HG03280 (cell line): ENCODE data around the gene PANX2.

ENCODE experiments used
- ATAC-seq: cut with Tn5 transposase; IDR thresholded peaks from one replicate; pipeline ENCODE4 v1.9.1; 2021; ENCODE audit warnings: mild to moderate bottlenecking, moderate library complexity; ENCODE audit not compliant: unreplicated experiment

Gene PANX2

DNA sequence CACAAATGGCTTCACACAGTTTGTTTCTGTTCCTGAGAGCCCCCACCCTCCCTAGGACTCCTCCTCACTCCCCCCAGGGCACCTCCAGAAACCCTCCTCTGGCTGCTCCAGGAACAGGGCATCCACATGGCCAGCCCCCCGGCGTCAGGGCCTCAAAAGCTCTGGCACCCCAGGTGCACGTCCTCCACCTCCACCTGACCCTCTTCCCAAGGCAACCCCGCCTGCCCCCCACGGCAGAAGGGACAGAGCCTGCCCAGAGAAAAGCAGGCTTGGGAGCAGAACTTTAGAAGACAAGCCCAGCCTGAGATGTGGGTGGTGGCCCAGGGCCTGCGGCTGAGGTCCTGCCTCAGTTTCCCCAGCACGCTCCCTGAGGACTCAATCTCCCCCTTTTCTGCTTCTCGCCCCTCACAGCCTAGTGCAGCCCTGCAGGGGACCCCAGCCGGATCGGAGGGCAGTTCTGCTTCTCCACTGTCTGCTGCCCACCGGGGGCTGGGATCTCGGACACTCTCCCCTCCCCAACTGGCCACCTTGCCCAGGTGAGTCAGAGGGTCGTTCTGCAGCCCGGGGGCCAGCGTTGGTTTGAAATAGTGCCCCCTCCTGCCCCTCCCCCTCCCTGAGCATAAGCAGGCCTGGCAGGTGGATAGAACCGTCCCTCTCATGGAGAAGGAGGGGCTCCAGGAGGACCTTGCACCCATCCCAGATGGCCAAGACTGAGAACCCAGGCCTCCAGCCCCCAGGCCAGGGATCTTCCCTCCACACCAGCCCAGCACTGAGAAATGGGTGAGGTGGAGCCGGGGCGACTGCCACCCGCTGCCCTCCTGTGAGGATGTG is 12.8 kb downstream of the PANX2 start:
- ATAC-seq = no peak

DNA sequence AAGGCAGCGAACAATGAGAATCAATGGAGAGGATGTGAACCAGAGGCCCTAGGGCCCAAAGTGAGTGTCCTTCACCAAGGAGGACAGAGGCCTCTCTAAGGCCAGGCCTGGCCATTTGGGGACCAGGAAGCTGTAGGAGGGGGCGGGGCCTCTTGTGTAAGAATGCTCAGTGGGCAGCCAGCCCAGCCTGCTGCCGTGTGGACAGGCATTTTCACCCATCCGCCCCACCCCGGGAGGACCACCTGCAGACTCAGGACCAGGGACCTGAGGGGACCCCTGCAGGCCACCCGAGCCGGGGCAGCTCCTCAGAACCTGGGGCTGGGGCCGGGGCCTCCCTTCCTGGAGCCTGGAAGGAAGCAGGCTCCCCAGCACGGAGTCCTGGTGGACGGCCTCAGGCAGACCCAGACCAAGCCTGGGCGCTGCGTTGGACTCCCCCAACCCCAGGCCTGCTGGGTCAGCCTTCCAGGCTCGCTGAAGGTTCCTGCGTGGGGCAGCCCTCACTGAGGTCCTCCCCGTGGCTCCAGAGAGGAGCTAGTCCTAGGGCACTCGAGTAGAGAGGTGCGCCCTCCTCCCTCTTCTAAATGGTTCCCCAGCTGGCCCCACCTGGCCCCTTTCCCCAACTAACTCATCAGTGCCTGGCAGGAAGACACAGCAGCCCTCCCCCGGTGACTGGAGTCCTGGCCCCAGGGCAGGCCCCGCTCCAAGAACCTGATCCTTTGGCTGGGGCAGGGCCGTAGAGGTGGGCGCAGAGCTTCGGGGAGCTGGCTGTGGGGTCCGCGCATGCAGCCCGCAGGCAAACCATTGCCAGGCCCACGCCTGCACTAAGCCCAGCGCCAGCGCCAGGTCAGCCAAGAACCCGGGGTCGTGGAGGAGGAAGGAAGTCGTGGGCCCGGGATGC is 13.7 kb downstream of the PANX2 start:
- ATAC-seq = no peak

DNA sequence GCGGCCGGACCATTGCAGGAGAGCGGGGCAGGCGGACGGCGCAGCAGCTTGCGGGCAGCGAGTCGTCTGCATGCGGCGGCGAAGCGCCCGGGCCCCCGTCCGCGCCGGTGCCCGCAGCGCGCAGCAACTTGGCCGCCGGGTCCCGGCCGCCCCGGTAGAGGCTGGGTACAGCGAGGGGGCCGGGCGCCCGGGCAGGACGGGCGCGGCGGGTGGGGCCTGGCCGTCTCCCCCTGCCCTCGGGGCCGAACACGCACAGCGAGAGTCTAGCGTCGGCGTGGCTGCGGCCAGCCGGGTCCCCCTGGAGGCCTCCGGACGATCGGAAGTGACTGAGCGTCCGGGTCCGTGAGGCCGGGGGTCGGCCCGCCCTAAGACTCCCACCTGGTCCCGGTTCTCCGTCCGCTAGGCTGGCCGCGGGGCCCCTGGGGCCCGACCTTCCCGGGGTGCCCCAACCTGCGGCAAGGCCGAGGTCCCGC is 14.4 kb downstream of the PANX2 start:
- ATAC-seq = no peak

DNA sequence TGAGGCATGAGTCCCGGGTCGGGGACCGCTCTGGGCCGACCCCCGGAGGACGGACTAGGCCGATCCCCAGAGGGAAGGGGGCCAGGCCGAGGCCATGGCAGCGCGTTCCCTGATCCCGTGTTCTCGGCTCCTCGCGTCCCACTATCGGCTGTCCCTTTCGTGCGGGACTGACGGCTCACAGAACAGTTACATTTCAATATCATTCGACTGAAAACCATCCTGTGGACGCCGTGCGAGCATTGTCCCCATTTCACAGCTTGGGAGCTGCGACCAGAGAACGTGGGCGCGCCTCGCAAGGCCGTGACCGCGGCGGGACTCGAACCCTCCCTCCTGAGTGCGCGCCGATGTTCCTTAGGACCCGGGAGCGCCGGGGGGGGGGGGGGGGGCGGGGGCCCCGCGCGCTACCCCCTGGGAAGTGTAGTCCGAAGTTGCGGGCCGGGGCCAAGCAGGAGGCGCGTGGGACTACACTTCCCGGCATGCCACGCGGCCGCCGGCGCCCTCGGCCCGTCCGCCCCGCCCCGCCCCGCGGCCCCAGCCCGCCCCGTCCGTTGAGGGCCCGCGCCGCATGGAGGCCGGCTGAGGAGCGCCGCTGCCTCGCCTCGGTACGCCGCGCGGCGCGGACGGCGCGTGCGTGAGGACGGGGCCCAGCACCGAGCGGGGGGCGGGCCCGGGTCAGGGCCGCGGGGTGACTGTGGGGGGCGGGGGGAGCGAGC is 15.0 kb downstream of the PANX2 start, which contains the start of gene TRABD:
Gene TRABD (plus strand): TSS at position 539 of the 713 bp plus-strand sequence. CDS start 7,148 bp downstream, outside the sequence.
- ATAC-seq = peak; percentile 47

DNA sequence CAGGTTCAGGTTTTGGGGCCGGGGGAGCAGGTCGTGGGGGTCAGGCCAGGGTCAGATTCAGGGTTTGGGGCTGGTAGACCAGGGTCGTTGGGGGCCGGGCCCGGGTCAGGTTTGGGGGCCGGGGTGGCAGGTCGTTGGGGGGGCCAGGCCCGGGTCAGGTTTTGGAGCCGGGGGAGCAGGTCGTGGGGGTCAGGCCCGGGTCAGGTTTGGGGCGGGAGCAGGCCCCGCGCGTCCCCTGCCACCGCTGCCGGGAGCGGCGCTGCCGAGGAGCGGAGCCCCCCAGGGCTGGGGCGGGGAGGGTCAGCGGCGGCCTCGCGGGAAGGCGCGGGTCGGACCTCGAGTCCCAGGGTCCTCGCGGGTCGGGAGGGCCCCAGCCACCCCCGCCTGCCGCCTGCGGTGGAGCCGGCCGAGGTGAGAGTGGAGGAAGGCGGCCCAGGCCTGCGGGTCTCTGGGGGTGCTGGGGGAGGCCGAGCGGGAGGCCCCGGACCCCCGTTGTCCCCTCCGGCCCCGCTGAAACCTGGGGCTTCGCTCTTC is 15.7 kb downstream of the PANX2 start:
- no peak for ATAC-seq

DNA sequence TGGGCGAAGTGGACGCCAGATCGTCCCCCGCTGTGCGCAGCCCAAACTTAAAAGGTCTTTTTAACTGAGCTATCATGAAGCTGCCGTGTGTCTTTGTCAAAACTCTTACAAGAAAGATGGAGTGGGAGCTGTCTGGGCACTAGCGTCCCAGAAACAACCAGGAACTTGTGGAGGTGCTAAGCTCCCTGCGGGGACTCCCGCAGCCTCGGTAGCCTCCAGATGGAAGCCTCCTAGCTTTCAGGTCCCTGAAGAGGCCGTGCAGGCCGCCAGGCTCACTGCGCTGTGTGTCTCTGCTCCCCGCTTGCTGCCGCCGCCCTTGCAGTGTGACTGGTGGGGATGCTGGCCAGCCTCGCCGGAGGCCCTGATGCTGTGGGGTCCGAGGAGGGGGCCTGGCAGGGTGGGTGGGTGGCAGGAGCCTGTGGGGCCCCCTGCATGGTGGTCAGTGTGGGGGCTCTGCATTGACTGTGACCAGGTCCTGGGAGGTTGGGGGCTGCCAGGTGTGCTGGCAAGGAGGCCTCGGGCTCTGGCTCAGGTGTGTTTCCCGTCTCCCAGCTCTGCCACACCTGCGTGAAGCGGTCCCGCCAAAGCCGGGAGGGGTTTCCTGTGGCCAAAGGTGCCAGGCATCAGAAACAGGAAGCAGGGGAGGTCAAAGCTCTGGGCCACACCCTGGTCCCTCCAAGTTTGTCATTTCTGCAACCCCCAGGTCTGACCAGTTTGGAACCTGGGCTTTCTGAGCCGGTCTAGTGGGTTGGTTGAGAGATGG is 16.4 kb downstream of the PANX2 start:
- ATAC-seq = no peak

DNA sequence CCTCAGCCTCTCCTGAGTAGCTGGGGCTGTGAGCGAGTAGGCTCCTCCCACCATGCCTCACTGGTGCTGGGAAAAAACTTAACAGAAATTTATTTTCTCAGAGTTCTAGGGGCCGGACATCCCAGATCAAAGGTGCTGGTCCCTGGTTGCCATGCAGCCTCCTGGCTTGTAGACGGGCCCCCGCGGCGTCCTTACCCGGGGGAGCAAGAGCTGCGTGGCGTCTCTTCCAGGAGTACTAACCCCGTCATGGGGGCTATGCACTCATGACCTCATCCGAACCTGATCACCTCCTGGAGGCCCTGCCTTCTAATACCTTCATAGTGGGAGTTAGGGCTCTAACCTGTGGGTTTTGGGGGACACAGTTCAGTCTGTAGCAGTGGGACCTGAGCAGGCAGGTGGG is 17.8 kb downstream of the PANX2 start:
- ATAC-seq = no peak

DNA sequence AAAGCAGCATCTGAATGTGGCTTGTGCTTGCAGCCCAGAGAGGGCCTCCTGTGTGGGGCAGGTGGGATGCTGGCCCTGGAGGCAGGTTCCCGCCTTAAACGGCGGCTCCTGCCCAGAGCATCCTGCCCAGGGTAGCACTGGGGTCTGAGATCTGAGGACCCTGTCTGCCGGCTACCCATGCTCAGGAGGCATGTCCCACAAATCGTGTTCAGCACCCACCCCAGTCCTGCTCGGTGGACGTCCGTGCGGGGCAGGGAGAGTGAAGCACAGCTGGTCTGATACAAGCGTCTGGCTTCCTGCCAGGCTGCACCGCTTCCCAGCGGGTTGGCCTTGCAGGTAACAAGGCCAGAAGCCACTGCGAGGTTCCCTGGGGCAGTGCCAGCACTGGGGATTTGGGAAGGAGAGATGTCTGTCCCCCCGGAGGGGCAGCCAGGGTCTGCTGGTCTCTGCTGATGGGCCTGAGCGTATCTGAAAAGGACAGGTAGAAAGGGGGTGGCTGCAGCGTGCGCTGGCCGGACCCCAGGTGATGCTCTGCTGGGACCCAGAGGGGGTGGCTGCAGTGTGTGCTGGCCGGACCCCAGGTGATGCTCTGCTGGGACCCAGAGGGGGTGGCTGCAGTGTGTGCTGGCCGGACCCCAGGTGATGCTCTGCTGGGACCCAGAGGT is 18.8 kb downstream of the PANX2 start:
- no peak for ATAC-seq

DNA sequence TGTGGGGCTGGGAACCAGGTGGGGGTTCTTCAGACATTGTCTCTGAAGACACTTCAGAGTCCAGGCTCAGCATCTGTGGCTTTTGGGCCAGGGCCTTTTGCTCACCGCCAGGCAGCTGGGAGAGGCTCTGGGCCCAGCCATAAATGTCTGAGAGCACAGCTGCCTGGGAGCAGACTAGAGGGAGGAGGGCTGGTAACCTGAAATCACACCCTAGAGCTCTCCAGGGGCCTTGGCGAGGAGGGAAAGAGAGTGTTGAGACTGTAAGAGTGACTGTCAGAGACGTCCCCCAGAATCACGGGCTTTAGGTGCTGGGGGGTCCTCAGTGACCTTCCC is 19.3 kb downstream of the PANX2 start:
- ATAC-seq = no peak

DNA sequence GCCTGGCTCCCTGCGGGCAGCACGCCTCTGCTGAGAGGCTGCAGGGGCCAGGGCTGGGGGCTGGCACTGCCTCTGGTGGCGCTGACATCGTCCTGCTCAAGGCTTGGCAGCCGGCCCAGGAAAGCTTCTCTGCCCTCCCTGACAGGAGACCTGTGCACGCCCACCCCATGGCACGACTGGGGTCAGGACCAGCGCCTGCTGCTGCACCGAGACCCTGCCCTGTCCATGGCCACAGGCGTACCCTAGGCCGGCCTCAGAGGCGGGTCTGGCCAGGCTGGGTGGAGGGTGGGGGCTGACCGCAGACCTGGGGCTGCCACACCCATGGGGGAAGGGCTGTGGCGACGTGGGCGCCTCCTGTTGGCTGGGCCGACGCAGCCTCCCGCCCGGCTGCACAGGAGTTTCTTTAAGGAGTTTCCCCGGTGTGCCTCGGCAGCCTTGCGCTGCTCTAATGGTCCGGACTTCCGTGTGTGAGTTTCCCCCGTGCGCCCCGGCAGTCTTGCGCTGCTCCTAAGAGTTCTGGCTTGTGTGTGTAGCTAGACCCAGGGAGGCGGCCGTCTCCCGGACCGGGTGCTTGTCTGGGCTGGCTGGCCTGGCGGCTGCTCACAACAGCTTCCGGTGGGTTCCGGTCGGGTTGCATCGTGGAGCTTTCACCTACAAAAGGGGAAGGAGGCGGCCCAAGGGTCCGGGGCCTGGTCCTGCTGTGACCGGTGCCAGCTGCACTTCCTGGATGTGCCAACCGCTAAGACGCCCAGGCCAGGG is 19.8 kb downstream of the PANX2 start:
- ATAC-seq = peak; percentile 36

DNA sequence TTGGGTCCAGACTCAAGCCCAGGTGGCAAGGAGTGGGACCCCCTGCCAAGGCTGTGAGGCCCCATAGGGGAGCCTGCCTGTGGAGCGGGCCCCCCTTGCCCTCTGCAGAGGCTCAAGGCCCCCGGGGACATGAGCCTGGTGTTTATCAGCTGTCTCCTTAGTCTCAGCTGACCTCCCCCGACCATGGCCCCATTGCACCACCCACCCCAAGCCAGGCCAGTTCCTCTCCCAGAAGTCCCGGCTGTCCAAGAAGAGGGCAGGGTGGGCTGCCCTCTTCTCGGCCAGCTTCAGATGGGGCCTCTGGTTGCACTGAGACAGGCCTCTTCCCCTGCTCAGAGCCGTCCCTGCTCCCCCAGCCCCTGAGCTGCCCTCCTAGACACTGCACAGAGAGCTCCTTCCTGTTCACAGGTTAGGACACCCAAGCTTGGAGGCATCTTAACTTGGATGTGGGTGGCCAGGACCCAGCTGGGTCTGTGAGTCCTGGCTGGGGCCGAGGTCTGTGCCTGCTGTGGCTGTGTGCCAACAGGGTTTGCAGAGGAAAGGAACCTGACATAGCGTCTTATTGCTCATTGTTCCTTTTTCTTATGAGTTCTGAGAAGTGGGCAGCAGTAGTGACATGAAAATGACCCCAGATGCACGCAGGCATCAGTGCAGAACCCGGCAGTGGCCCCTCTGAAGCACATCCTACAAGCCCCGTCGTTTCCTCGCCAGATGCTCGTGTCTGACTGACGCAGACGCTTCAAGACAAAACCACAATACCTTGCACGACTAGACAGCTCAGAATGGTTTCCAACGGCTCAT is 20.6 kb downstream of the PANX2 start:
- peak; percentile 28 for ATAC-seq

DNA sequence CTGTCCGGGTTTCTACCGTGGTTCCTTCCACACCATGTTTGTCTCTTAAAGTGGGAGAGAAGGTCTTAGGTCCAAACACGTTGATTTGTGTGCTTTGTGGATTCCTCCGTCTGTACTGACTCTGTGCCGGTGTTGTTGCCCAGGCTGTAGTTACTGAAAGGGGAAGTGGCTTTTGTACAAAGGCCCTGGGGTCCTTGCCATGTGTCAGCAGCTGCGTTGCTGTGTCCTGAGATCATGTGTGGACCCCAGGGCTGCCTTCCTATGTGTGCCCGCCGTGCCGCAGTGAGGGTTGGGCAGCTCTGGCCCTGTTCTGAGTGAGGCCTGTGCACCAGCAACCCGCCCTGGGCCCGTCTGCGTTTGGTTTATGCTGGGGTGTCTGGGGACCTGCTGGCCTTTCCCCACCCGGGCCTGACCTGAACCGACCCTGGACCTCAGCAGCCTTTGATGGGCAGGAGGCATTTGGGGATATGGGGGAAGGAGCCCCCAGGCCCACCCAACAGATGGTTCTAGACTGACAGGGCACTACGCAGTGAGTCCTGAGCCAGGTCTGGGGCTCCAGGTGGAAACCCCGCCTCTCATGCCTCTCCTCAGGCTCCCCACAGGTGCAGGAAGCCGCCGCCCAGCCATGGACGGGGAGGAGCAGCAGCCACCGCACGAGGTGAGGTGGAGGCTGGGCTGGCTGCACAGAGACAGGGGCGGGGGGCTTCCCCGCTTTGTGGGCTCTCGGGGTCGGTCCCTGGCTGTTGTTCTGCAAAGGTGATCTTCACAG is 22.1 kb downstream of the PANX2 start:
- ATAC-seq = no peak

DNA sequence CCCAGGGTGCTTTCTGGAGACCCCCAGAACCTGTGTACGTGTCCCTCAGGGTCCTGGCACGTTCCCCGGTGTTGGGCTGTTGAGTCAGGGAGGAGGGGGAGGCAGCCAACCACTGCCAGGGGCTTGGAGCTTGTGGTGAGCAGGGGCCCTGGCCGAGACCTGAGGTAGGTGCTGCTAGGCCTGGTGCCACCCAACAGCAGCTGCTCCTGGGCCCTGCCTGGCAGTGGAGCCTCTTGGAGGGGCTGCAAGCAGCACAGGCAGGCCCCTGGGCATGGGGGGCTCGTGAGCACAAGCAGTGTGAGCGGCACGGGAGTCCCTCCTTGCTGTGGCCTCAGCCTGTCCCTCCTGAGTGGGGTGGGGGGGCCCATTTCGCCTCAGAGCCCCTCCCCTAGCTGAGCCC is 23.1 kb downstream of the PANX2 start:
- ATAC-seq = no peak

DNA sequence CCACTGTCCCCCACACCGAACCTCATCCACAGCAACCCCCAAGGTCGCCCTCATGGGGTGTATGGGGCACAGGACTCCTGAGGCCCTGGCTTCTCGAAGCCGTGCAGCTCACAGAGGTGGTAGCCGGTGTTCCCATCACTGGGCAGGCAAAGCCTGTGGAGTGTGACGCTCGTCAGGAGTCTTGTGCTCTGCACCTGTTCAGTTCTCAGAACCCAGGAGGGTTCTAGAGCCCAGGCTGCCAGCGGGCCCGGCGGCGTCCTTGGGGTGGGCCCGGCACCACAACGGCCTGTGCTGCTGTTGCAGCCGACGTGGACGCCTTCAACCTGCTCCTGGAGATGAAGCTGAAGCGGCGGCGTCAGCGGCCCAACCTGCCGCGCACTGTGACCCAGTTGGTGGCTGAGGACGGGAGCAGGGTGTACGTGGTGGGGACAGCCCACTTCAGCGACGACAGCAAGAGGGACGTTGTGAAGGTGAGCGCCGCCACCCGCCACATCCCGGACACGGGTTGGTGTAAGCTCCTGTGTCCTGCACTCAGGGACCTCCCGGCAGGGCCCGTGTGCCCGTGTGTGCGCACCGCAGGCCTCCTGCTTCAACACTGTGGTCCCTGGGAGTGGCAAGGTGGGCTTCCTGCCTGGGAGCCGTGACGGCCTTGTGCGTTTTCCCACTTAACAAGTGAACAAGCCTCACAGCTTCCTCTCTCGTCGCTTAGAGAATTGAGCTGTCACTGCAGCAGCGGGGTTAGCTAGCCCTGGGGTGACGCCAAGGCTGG is 23.7 kb downstream of the PANX2 start:
- no peak for ATAC-seq

DNA sequence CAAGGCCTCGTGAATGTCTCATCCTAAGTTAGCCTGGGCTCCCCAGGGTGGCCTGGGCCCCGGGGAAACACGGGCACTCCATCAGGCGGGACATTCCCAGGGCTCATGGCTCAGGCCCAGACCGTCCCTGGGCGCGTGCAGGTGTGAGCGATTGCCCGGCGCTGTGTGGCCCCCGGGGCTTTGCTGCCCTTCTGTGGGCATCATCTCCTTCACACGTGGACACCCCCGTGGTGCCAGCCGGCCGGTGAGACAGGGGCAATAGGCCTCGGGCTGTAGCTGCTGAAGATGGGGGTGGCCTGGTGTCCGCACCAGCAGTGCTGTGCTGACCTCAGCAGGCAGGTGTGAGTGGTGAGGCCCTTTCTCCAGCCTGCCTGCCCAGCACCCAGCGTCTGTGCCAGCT is 25.7 kb downstream of the PANX2 start:
- no peak for ATAC-seq

DNA sequence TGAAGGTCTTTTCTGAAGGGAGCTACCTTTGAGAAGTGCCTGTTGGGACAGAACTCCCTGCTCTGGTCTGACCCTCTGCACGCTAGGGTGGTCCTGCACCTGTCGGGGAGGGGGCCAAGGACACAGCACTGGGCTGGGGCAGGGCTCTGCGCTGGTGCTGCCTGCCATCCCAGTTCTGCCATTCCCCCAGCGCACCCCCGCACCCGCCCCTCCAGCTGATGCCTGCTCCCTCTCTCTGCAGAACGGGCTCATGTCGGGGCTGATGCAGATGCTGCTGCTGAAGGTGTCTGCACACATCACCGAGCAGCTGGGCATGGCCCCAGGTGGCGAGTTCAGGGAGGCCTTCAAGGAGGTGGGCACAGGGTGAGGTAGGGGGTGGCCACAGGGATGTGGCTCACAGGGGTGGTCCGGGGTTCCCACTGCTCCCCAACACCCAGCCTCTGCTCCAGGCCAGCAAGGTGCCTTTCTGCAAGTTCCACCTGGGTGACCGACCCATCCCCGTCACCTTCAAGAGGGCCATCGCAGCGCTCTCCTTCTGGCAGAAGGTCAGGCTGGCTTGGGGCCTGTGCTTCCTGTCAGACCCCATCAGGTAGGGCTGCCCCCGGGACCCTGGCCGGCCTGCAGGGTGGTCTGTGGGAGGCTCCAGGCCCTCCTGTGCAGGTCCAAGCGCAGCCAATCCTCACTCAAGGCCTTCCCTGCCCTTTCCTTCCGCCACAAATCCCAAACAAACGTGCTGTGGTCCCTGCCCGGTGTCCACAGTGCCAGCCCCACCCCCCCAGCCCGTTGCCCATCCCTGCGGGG is 26.7 kb downstream of the PANX2 start:
- ATAC-seq = no peak
